SIG-M5 (cell line): Measurements from ENCODE around the gene PSG5.
"Not testable (repeated sequence)": the region's sequence is repeated elsewhere in the genome, so short reads cannot be mapped to it uniquely, and the experiment has no call there.

Experiments
- DNase-seq: peaks from one replicate; lab custom pipeline; 2025; lab: John Stamatoyannopoulos, UW

PSG5 gene

DNA sequence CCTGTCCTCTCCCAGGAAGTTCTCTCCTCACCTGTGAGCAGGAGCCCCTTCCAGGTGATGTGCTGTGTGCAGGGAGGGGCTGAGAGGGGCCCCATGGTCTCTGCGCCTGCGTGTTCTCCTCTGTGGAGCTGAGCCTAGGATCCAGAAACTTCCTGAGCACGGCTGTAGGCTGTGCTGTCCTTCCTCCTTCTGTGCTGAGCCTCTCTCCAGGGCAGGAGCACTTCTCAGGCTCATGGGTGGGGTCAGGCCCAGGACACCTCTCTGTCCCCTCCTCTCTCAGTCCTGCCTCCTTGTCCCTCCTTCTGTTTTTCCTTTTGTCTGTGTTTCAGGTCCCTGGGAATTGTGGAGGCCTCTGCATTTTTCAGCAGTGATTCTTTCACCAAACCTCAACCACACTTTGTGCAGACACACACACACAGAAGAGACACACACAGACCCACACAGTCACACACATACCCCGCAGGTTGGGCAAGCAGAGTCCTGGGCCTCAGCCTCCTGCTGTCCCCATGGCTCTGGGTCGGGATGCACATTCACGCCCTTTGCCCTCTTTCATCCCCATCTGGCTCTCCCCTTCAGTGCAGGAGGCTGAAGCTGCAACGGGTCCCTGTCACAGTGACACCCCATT lies at the start of gene PSG5:
Gene PSG5 (minus strand): TSS at position 226 of the 625 bp plus-strand sequence. CDS start 131 bp downstream, at position 95.
- DNase-seq = not testable (repeated sequence)

DNA sequence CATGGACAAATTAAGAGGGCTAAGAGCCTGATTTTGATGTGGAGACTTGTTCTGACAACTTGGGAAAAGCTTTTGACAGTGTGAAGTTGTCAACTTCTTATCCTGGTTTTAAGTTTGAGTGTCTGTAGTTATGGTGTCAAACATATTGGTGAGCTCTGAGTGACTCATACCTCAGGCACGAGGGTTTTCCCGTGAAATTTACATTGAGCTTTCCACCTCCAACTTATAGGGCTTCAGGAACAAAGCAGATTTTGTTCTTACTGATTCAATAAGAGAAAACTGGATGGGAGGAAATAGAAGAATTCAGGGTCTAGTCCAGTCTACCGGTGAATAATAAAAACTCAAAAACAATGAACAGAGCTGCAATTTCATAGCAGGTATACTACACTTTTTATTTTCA lies 49.4 kb upstream of the PSG5 start:
- DNase-seq = not testable (repeated sequence)

DNA sequence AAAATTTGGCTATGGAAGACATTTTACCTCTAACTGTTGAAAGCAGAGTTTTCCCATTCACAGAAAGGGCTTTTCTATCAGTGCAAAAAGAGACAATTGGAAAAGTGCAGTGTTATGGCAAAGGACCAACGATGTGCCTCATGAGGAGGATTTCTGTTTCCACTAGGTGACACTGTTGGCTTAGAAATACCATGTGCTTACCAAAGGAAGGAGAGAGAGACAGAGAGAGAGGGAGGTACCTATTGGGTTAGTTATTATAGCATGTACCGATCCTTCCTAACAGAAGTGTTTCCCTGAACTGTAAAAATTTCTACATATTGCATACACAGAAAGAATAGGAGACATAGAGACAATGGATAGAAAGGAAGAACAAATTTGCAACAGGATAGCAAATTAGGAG lies 43.0 kb upstream of the PSG5 start:
- no peak for DNase-seq

DNA sequence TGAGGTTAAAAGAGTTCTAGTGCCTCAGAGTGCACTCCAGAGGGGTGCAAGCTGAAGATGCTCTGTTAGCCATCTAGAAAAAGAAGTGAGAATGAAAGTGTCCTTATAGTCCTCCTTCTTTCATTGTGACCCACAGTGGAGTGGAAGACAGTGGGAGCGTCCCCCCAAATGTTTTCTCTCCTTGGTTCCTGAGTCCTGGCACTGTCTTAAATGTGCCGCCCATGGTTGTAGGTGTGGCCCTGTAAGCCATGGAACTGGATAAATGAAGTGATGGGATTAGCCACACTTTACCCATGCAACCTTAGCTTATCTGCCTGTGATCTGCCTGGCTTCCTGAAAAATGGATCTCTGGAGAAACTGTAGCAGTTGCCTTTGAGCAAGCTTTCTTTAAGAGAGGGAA lies 42.4 kb upstream of the PSG5 start:
- DNase-seq = not testable (repeated sequence)

DNA sequence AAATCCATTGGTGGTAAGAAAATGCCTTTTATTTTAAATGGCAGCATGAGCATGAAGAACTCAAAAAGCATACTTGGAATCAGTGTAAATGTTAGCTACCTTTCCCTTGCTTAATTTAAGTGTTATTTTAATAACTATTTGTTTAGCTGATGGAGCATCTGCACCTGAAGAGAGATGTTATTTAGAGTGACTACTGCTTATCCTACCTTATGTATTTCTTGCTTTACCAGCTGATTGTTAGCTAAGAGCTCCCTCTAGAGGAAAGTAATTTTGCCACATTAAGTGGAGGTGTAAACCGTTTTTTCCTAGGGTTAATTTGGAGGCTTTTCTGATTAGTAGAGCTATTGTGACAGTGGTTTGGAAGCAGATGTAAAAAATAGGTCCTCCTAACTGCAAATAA lies 40.6 kb upstream of the PSG5 start:
- not testable (repeated sequence) for DNase-seq

DNA sequence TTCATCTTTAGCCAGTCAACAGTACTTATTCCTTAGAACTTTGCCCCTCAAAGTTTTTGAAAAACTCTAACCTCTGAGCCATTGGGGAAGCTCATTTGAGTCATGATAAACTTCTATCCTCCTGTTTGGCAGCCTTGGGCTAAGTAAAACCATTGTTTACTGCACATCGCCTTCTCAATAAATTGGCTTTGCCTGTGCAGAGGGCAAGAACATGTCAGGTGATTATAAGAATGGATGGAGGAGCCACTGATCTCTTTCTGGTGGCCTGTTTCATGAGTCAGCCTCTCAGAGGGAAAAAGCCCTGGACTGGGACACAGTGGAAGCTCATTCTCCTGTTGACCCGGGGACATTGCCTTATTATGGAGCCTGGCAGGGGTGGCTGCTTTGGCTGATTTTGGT lies 38.5 kb upstream of the PSG5 start:
- DNase-seq = no peak

DNA sequence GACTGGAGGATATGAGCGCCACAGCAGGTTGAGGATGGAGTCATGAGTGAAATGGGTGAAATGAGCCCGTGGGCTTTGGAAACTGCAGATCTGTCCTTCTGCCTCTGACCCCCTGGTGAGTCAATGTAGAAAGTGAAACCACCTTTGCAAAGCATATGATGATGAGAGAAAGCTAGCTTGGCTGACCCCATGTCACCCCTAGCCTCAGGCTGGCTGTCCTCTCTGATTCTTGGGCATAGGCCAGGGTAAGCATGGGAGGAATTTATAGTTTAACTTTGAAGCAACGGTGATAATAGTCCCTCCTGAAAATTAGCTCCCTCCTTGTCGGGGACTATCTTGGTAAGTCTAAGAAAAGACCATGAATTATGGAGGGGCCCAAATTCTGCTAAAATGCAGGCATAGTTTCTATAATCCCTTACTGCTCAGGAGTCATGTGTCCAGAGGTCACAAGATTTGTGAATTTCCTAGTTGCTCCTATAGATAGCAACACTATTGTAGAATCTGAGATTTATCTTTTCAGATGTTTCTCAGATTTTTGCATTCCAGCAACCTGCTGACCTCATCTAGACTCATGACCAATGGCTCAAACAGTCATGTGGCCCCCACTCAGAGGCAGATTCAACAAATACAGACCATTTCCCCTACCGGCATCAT lies 38.0 kb upstream of the PSG5 start:
- not testable (repeated sequence) for DNase-seq

DNA sequence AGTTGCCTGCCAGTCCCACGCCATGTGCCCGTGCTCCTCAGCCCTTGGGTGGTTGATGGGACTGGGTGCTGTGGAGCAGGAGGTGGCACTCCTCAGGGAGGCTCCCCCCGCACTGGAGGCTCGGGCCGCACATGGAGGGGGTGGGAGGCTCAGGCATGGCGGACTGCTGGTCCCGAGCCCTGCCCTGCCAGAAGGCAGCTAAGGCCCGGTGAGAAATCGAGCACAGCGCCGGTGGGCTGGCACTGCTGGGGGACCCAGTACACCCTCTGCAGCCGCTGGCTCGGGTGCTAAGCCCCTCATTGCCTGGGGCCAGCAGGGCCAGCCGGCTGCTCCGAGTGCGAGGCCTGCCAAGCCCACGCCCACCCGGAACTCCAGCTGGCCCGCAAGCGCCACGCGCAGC lies 35.6 kb upstream of the PSG5 start:
- not testable (repeated sequence) for DNase-seq

DNA sequence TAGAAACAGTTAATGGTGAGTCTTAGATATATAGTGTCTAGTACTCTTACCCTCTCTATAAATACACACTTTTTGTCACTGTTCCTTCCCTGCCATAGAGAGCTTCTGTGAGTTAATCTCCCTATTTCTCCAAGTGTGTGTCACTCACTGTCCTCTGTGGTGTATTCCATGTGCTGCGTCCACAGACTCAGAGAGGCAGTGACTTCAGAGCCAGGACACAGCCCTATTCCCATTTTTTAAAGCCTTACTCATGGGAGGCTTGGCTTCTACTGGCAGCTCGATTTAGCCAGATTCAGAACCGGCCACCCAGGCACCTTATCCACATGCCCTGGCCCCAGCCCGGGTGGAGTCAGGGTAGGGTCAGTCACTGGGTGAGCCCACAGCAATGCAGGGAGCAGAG lies 32.8 kb upstream of the PSG5 start:
- DNase-seq = not testable (repeated sequence)

DNA sequence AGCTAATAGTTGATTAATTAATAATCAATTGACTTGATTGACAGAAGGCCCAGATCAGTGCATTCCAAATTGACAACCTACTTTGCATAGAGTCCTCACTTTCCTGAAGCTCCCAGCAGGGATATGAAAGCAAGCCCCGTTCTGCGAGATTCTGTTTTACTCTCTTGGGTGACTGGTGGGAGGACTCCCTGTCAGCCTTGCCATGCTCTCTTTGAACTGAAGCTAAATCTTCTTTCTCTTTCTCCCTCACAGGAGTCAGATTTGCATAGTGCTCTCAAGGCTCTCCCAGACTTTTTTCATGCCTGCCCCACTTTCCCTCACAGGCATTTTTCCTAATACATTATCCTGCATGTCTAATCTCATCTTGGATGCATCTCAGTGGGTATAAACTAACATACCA lies 29.5 kb upstream of the PSG5 start:
- not testable (repeated sequence) for DNase-seq

DNA sequence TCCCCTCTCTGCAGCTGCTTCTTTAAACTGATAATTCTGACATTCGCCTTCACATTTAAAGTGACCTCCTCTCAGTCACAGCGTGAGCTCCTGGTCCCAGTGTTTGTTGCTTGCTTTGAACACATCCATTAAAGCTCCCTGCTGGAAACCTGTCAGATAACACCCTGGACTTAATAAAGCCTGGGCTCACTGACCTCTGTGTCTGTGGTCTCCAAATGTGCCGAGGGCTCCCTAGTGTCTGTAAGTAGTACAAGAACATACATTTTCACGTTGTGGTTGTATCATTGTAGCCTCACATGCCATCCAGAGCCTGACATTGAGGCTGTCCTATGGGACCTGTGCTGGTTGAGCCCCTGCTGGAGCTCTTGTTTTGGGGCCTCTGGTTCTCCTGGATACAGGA lies 21.7 kb upstream of the PSG5 start:
- DNase-seq = no peak

DNA sequence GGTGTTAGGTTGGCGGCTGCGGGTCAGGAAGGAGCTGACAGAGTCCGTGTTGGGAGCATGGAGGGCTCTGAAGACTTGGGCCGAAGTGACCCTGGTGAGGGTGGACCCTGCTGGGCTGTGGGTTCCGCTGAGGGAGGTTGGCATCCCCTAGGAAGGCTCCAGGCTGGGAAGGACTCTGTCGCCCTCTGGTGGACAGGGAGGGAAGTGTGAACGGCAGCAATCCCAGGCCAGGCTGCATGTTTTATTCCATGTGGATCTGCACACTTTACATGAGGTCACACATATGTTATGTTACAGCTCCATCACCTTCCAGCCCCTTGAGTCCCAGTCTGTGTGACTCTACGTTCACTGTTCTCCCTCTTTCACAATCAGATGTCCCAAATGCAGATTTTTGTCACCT lies 20.8 kb upstream of the PSG5 start:
- not testable (repeated sequence) for DNase-seq

DNA sequence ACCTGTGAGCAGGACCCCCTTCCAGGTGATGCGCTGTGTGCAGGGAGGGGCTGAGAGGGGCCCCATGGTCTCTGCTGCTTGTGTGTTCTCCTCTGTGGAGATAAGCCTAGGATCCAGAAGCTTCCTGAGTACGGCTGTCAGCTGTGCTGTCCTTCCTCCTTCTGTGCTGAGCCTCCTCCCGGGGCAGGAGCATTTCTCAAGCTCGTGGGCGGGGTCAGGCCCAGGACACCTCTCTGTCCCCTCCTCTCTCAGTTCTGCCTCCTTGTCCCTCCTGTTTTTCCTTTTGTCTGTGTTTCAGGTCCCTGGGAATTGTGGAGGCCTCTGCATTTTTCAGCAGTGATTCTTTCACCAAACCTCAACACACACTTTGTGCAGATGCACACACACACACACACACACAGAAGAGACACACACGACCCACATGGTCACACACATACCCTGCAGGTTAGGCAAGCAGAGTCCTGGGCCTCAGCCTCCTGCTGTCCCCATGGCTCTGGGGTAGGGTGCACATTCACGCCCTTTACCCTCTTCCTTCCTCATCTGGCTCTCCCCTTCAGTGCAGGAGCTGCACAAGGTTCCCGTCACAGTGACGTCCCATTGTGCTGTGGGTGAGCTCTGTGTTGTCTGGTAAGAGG lies 19.3 kb upstream of the PSG5 start, which contains the start of gene PSG4:
Gene PSG4 (minus strand): TSS at position 168 of the 635 bp plus-strand sequence. CDS start 102 bp downstream, at position 66.
- not testable (repeated sequence) for DNase-seq

DNA sequence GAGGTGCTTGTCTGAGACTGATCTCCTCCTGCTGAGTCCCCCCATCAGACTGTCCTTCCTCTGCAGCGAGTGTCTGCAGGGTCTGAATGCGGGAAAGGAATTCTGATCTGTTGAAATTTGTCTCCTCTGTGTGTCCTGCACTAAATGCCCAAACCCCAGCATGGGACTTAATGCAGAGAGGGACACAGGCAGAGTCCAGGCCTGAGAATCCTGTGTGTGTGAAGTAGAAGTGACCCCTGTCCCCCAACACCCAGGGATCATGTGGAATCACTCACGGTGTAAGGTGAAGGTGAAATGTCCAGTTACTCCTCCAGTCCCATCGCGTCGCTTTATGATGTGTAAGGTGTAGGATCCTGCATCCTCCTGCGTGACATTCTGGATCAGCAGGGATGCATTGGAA lies 17.3 kb upstream of the PSG5 start:
- not testable (repeated sequence) for DNase-seq

DNA sequence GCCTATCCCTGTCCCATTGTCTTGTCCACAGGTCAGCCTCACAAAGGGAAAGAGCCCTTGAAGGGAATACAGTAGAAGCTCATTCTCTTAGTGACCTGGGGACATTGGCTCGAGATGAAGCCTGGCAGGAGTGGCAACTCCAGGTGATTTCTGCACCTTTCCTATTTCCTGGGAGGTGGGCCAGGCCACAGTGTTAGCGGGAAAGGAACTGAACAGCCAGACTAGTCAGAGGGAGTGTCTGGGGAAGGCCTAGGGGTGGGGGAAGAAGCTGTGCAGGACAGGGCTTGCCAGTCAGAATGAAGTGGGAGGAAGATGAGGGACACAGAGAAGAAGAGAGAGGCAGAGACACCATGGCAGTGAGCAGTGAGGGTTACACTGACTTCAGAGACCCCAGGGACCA lies 15.6 kb upstream of the PSG5 start:
- DNase-seq = not testable (repeated sequence)

DNA sequence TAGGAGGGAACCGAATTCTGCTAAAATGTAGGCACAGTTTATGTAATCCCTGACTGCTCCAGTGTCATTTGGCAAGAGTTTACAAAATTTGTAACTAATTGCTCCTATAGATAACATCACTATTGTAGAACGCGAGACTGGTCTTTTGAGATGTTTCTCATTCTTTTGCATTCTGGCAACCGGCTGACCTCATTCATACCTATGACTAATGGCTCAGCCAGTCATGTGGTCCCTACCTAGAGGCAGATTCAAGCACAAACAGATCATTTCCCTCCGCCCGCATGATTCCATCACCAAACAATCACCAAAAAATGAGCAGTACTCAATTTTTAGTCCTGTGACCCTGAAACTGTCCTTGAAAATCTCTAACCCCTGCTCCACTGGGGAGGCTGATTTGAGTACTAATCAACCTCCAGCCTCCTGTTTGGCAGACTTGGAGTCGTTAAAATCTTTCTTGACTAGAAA lies 15.0 kb upstream of the PSG5 start:
- not testable (repeated sequence) for DNase-seq

DNA sequence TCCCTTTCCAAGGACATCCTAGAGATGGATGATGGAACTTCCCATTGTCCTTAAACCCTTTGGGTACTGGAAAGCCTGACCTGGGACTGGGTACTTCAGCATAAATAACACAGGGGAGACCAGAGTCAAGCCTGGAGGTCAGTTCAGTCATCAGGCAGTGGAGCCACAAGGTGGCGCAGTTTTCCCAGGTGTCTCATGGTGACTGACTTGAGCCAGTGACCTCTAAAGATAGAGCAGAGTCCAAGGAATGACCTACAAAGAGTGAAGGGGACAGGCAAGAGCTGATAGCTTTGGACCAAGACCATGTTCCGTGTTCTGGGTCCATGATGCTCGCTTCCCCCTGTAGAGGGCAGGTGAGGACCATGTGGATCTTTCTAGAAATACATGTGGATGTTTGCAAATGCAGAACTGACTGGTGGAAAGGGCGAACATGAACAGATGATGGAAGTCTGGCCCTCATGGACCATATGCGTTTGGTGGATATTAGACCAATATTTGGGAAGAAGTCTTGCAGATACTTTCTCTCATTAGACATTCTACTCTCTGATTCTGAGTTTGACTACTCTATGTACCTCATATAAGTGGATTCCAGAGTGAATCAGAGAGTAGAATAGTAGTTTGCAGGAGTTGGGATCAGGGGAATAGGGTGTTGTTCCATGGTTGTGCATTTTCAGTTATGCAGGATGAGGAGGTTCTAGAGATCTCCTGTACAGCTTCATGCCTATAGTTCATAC lies 12.5 kb upstream of the PSG5 start:
- not testable (repeated sequence) for DNase-seq

DNA sequence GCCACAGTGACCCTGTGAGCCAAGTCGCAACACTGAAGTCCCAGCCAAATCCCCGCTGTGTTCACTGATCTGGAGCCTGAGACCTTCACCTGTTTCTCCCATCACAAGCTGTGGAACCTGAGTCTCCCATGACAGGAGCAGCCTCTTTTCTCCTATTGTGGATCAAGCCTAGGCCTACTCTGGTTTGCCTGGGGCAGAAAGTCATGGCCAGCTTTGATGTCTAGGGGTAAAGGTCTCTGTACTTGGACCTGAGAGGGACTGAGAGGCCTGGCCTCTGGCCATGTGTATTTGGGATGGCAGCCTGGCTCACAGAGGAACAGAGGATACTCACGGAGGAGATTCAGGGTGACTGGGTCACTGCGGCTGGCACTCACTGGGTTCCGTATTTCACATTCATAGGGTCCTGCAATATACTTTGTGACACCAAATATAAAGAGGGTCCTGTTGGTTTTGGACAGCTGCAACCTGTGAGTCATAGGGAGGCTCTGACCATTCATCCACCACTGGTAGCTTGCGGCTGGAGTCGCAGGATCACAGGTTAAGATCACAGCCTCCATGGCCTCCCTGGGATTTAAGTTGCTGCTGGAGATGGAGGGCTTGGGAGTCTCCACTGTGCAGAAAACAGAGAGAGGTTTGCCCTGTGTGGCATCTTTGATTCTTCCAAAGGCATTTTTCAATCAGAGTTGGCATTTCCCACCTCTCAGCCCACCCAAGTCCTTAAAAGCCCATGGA lies 11.5 kb upstream of the PSG5 start:
- not testable (repeated sequence) for DNase-seq

DNA sequence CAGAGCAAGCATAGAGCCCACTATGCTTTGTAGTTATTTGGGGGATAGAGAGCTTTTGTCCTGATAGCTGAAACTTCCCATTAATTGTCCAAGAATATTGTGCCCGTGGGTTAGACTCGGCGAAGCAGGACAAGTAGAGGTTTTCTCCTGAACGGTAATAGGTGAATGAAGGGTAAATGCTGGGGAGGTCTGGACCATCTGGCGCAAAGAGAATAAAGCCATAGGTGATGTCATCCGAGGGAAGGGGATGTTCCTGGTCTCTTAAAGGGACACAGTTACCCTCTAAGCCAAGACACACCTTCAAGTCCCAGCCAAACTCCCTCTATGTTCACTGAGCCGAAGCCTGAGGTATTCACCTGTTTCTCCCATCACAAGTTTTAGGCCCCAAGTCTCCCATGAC lies 8.1 kb upstream of the PSG5 start:
- DNase-seq = not testable (repeated sequence)

DNA sequence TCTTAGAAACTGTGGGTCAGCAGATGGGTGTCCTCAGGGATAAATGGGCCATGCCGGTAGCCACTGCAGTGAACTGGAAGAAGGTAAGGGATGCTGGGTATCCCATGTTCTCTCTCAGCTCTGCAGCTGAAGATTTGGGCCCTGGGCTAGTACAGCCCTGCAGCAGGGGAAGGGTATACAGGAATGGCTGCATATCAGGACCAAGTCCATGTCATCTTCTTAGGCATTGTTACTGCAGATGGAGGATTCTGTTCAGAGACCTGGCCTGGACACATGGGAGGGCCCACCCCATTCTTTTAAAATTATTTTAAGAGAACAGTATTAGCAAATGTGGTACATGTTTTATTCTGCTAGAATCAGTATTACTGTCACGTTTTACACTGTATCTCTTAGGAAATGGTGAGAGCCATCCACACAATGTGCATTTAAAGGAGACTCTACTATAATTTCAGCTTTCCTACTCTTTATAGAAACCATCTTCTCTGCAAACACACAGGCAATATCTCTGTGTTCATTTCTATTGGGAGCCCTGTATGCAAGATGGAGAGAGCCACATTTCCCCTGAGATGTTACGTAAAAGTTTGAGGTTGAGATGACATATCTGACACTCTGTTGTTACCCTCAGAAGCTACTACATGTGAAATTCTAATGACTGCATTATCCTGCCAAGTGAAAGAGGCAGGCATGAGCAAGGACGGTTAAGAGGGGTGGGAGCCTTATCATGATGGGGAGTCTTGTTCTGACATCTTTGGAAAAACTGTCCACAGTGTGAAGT lies 6.2 kb upstream of the PSG5 start:
- not testable (repeated sequence) for DNase-seq

DNA sequence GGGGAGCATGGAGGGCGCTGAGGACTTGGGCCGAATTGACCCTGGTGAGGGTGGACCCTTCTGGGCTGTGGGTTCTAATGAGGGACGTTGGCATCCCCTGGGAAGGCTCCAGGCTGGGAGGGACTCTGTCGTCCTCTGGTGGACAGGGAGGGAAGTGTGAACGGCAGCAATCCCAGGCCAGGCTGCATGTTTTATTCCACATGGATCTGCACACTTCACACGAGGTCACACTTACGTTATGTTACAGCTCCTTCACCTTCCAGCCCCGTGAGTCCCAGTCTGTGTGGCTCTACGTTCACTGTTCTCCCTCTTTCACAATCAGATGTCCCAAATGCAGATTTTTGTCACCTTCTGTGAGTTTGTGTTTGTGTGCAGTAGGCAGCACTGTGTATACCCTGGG lies 1.8 kb upstream of the PSG5 start:
- DNase-seq = not testable (repeated sequence)
